Neural cell (in vitro differentiated cells): ENCODE results near the gene TUBE1. TPM values are rescaled to one million over a fixed set of nuclear protein-coding genes. Genes with fewer than 3 reads are reported as not detected.

Experiments
- H2AFZ ChIP-seq: fragments of 200-600, 300-800 bp; sonication (generic), shearing (Covaris generic); 2 replicates; pipeline ENCODE4 v1.6.0; 2014; ENCODE audit warnings: low read depth, mild to moderate bottlenecking, antibody characterized with exemption, low read length, moderate library complexity
- H3F3A ChIP-seq: fragments of 200-600 bp; shearing (Covaris generic); 2 replicates; pipeline ENCODE4 v1.6.1; 2016; ENCODE audit warnings: mild to moderate bottlenecking, moderate library complexity, mixed read lengths, antibody characterized with exemption, low read length; ENCODE audit not compliant: insufficient read depth, poor library complexity, severe bottlenecking
- H3K27ac ChIP-seq: fragments of 200-600, 300-800 bp; sonication (generic), shearing (Covaris generic); 2 replicates; pipeline ENCODE4 v1.5.1; 2014; ENCODE audit warnings: mild to moderate bottlenecking, low read length, moderate library complexity
- H3K27me3 ChIP-seq: fragments of 300-800, 200-600 bp; sonication (generic), shearing (Covaris generic); 2 replicates; pipeline ENCODE4 v1.6.0; 2014; ENCODE audit warnings: mild to moderate bottlenecking, low read depth, low read length, moderate library complexity; ENCODE audit not compliant: insufficient read depth
- H3K36me3 ChIP-seq: fragments of 300-800, 200-600 bp; sonication (generic), shearing (Covaris generic); 2 replicates; pipeline ENCODE4 v1.5.1; 2014; ENCODE audit warnings: mild to moderate bottlenecking, antibody characterized with exemption, low read length, moderate library complexity; ENCODE audit not compliant: insufficient read depth
- H3K4me2 ChIP-seq: fragments of 300-800, 200-600 bp; sonication (generic), shearing (Covaris generic); 2 replicates; pipeline ENCODE4 v1.6.0; 2014; ENCODE audit warnings: mild to moderate bottlenecking, low read length
- H3K4me3 ChIP-seq: fragments of 300-800, 200-600 bp; sonication (generic), shearing (Covaris generic); 2 replicates; pipeline ENCODE4 v1.5.1; 2014; ENCODE audit warnings: mild to moderate bottlenecking, low read length, moderate library complexity
- H3K79me2 ChIP-seq: fragments of 200-600 bp; shearing (Covaris generic); replicated peaks from 2 replicates; pipeline ENCODE4 v1.6.0; 2014; ENCODE audit warnings: mild to moderate bottlenecking, low read length, moderate library complexity; ENCODE audit not compliant: insufficient read depth
- H3K9ac ChIP-seq: fragments of 300-800, 200-600 bp; sonication (generic), shearing (Covaris generic); 2 replicates; pipeline ENCODE4 v1.6.1; 2016; ENCODE audit warnings: mild to moderate bottlenecking, low read length, mixed read lengths
- H3K9me2 ChIP-seq: fragments of 200-600 bp; shearing (Covaris generic); 2 replicates; pipeline ENCODE4 v1.6.1; 2016; ENCODE audit warnings: mild to moderate bottlenecking, low read length, mixed read lengths; ENCODE audit not compliant: insufficient read depth
- H3K9me3 ChIP-seq: fragments of 200-600, 300-800 bp; sonication (generic), shearing (Covaris generic); 2 replicates; pipeline ENCODE4 v1.6.1; 2016; ENCODE audit warnings: mild to moderate bottlenecking, mixed run types, low read length, moderate library complexity, mixed read lengths
- H4K20me1 ChIP-seq: fragments of 200-600 bp; shearing (Covaris generic); 2 replicates; pipeline ENCODE4 v1.6.1; 2016; ENCODE audit warnings: mild to moderate bottlenecking, mixed run types; ENCODE audit not compliant: insufficient read depth
- CTCF ChIP-seq: fragments of 450-650 bp; IDR thresholded peaks from 2 replicates; pipeline ENCODE4 v1.5.1; 2014; ENCODE audit warnings: antibody characterized with exemption, mild to moderate bottlenecking, moderate library complexity; ENCODE audit not compliant: poor library complexity, severe bottlenecking
- EP300 ChIP-seq: fragments of 450-650 bp; conservative IDR thresholded peaks from 2 replicates; pipeline ENCODE4 v1.6.1; 2014; ENCODE audit warnings: antibody characterized with exemption, mild to moderate bottlenecking, moderate library complexity; ENCODE audit not compliant: poor library complexity, severe bottlenecking
- EZH2 ChIP-seq: fragments of 200-600, 300-800 bp; shearing (Covaris generic), sonication (generic); IDR thresholded peaks from 2 replicates; pipeline ENCODE4 v1.6.1; 2014; ENCODE audit warnings: antibody characterized with exemption, low read length, borderline replicate concordance, mild to moderate bottlenecking; ENCODE audit not compliant: insufficient read depth, poor library complexity, severe bottlenecking
- MXI1 ChIP-seq: fragments of 450-650 bp; conservative IDR thresholded peaks from 2 replicates; pipeline ENCODE4 v1.6.1; 2014; ENCODE audit warnings: antibody characterized with exemption, mild to moderate bottlenecking; ENCODE audit not compliant: poor library complexity, severe bottlenecking
- POLR2AphosphoS5 ChIP-seq: IDR thresholded peaks from 2 replicates; pipeline ENCODE4 v1.6.1; 2012
- RAD21 ChIP-seq: fragments of 450-650 bp; conservative IDR thresholded peaks from 2 replicates; pipeline ENCODE4 v1.6.1; 2014; ENCODE audit warnings: antibody characterized with exemption, mild to moderate bottlenecking, moderate library complexity
- REST ChIP-seq: IDR thresholded peaks from 2 replicates; pipeline ENCODE4 v1.6.1; 2012; ENCODE audit warnings: borderline replicate concordance
- SMC3 ChIP-seq: fragments of 450-650 bp; conservative IDR thresholded peaks from 2 replicates; pipeline ENCODE4 v1.6.1; 2014; ENCODE audit warnings: antibody characterized with exemption, mild to moderate bottlenecking, moderate library complexity; ENCODE audit not compliant: poor library complexity
- TAF1 ChIP-seq: IDR thresholded peaks from 2 replicates; pipeline ENCODE4 v1.6.1; 2012; ENCODE audit warnings: low read depth
- polyA plus RNA-seq: library from polyadenylated mRNA; depleted of rRNA; stranded (reverse); fragments of >200 nt; gene quantifications from 2 replicates; pipeline ENCODE4 v1.2.3, GENCODE V29; 2014

Gene TUBE1
- polyA plus RNA-seq, 1 donor from 2014 or later: 180 TPM

- no peaks in the 10 kb centered on the region for H4K20me1 ChIP-seq
- no peak overlapping the region for H2AFZ ChIP-seq
- H3K9ac ChIP-seq: no peak overlapping the region
- no peaks in the 10 kb centered on the region for H3K79me2 ChIP-seq
- H3K4me3 ChIP-seq: no peak overlapping the region
- H3K9me2 ChIP-seq: no peaks in the 10 kb centered on the region
- no peaks in the 10 kb centered on the region for H3K9me3 ChIP-seq
- TF ChIP-seq EZH2 (no peak), RAD21 (no peak), EP300 (no peak), TAF1 (no peak), POLR2AphosphoS5 (no peak), SMC3 (no peak), CTCF (no peak), REST (no peak), MXI1 (no peak)
- no peaks in the 10 kb centered on the region for H3K27me3 ChIP-seq
- H3K36me3 ChIP-seq: no peaks in the 10 kb centered on the region
- H3K4me2 ChIP-seq: no peak overlapping the region
- no peak overlapping the region for H3K27ac ChIP-seq
- H3F3A ChIP-seq: no peaks in the 10 kb centered on the region
Observed at GRCh38 chr6:112061605-112062004, 25.7 kb downstream of the TUBE1 start.

GRCh38 chr6:112058243-112059032 lies 28.8 kb downstream of the TUBE1 start:
- Histone ChIP-seq H3K4me3 (no peak overlapping the region), H3K4me2 (no peak overlapping the region), H3K27ac (no peak overlapping the region), H3K79me2 (no peaks in the 10 kb centered on the region), H3K9ac (no peak overlapping the region), H4K20me1 (no peaks in the 10 kb centered on the region), H3K9me2 (no peaks in the 10 kb centered on the region), H2AFZ (no peak overlapping the region), H3K36me3 (no peaks in the 10 kb centered on the region), H3K27me3 (no peaks in the 10 kb centered on the region), H3F3A (no peaks in the 10 kb centered on the region), H3K9me3 (no peaks in the 10 kb centered on the region)
- TF ChIP-seq CTCF (no peak), TAF1 (no peak), REST (no peak), EP300 (no peak), POLR2AphosphoS5 (no peak), EZH2 (no peak), MXI1 (no peak), RAD21 (no peak), SMC3 (no peak)
